Renal cortical epithelial cell (primary cell): ENCODE results near the gene FLRT2. TPM values are rescaled to one million over a fixed set of nuclear protein-coding genes. Genes with fewer than 3 reads are reported as not detected.

Source experiments
- DNase-seq: peaks from one replicate; pipeline ENCODE4 v3.0.0-alpha.2; 2011; ENCODE audit warnings: low read depth
- total RNA-seq: library from RNA; depleted of rRNA; stranded (reverse); fragments of >200 nt; gene quantifications from 2 replicates; pipeline ENCODE4 v1.2.3, GENCODE V29; 2014

FLRT2 gene
- total RNA-seq, 1 donor from 2014 or later: 0.55 TPM

DNA sequence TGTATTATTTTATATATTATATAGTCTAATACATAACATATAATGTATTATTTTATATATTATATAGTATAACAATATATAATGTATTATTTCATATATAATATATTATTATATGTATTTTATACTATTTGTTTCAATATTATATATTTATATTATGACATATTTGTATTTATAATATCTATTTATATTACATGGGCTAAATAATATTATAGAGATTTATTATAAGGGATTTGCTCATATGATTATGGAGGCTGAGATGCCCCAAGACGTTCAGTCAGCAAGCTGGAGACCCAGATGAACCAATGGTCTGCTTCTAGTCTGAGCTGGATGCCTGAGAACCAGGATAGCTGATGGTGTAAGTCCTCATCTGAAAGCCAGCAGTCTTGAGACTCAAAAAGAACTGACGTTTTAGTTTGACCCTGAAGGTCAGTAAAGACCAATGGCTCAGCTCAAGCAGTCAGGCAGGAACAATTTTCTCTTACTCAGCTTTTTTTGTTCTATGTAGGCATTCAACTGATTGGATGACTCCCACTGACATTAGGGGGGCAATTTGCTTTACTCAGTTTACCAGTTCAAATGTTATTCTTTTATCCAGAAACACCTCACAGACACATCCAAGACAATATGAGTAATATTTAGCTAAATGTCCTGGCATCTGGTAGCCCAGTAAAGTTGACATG is 130.4 kb downstream of the FLRT2 start:
- DNase-seq: no peak

DNA sequence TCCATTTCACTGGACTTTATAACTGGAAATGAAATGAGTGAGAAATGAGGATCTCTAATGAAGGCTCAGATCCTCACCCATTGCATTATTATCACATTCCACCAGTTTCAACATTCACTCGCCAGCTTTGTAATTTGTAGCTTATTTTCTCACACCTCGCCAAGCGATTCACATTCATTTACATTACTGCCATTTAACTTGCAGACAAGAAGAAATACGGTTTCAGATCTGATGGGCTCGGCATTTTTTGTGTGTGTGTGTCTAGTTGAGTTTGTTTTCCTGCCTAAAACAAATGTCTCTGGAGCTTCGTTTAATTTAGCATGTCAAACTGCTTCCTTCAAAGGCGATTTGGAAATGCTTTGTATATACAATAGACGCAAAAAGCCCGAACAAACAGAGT is 132.2 kb downstream of the FLRT2 start:
- DNase-seq: no peak

DNA sequence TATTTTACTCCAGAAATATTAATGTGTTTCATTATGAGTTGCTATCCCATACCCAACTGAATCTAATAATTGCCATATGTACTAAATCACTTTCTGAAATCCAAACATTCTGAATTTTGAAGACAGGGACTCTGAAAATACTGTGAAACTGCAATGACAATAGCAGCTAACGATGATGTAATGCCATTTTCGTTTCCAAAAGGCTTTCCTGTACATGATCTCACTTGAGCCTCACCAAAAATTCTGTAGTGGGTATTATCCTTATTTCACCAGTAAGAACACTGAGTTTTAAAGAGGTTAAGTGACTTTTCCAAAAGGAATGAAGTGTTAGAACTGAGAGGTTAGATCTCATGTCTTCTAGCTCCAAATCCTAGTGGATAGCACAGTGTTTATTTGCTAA is 133.3 kb downstream of the FLRT2 start:
- DNase-seq: no peak

DNA sequence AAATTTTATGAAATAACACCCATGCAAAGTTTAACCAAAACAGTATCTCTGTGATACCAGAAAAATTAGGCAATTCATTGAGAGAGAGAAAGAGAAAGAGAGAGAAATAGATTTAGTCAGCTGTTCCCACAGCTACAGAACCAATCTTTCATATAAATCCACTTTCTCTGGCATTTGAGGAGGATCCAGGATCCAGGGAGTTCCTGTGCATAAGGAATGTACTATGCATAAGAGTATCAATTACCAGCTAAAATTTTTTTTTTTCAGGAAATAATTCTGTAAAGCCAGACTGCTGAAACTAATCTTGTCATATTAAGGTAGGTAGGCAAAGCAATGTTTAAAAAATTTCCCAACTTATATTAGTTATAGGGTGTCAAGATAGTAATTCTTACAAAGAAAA is 133.7 kb downstream of the FLRT2 start:
- DNase-seq: no peak

DNA sequence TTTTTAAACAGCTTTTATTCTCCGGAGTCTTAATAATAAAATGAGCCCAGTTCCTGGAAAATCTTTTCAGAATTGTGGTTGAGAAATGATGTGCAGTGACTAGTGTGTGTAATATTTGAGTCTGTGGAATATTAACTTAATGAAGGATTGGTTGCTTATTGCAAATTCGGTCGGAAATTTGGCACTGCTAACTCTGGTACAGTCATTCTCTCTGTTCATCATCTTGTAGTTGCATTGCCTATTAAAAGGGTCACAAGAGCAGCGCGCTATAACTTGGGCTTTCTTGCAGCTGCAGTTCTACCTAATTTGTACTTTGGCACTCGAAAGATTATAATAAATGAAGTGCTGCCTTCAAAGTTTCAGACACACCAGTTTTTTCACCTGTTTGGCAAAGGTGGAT is 146.0 kb downstream of the FLRT2 start:
- no peak for DNase-seq

DNA sequence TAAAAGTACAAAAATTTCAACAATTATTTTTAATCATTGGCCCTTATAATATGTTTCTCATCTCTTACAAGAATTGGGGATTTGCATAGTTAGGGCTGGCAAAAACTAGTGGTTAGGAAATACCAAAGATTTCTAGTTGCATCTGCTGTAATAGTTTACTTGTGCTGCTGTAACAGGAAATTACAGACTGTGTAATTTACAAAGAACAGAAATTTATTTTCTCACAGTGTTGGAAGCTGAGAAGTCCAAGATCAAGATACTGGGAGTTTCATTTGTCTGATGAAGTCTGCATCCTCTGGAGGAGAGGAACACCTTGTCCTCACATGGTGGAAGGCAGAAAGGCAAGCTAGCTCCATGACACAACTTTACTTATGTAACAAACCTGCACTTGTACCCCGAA is 157.0 kb downstream of the FLRT2 start:
- no peak for DNase-seq

DNA sequence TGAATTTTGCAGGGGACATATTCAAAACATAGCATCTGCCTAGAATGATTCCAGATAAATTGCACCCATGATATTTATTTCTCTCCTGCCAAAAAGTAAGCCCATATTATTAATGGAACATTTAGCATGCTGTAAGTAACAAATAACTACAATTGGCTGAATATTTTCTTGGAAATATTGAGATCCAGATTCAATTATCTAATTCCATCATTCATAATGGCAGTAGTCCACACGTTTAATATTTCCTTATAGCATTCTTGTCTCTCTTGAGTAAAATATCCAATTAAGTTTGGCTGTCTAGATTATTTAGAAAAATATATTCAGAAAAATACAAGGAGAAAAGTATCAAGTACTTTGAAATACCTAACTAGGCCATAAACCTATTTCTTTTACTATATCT is 157.5 kb downstream of the FLRT2 start:
- DNase-seq: no peak

DNA sequence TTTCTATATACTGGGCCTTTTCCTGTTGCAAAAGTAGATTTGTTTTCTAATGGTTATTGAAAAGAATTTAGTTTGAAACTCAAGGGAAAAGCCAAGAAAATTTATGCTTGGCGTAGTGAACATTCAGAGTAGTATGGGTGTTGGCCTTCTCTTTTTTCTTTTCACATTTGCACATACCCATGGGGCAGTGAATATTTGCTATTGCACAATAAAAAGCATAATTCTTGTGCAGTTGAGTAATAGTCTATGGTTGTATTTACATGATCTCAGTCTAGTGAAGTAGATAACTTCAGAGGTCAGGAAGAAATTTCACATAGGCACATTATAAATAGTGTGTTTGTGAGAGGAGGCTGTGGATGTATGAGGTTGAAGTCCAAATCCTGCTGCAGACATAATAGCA is 158.1 kb downstream of the FLRT2 start:
- DNase-seq: no peak

DNA sequence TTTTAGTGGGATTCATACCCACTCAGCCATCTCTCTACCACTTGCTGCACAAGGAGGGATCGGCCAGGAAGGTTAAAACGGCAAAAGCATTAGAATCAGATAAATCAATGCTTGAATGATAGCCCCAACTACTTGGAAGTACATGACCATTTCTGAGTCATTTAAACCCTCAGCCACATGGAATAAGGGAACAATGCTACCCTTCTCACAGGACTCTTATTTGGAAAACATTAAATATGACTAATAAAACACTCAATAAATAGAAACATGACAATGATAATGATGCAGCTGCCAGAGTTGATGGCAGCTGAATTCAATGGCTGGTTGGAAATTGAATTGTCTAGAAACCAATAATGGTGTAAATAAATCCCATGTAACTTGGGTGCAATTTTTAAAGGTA is 165.4 kb downstream of the FLRT2 start:
- DNase-seq: no peak

DNA sequence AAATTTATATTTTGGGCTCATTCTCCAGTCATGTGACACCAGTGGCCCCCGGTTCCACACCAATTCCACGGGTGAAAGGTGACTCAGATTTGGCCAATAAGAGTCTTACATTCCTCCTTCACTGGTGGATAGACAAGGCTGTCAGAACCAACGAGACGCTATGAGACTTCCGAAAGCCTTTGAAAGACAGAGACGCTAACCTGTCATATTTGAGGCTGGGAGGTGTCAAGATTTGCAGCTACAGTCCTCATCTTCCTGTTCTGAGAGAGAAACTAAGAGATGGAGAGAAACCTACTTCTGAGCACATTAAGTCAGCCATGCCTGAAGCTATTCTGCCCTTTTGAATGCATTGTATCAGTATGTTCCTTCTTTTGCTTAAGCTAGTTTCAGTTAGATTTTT is 171.2 kb downstream of the FLRT2 start:
- no peak for DNase-seq

DNA sequence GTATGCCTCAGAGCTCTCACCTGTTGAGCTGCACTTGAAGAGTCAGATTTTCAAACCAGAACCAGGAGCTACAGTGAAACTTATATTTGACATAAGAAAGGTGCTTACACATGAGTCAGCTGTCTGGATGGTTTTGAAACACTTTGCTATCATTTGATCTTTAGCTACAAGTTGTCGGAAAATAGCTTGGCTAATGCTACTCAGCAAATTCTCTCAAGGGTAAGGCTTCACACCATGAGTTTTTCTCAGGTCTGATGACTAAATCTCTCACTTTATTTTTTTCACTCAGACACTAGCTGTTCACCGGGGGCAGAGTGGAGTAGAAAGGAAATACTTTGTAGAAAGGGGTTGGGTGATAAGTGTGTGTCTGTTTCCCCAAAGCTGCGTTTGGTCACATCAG is 171.8 kb downstream of the FLRT2 start:
- DNase-seq: peak; percentile 9

DNA sequence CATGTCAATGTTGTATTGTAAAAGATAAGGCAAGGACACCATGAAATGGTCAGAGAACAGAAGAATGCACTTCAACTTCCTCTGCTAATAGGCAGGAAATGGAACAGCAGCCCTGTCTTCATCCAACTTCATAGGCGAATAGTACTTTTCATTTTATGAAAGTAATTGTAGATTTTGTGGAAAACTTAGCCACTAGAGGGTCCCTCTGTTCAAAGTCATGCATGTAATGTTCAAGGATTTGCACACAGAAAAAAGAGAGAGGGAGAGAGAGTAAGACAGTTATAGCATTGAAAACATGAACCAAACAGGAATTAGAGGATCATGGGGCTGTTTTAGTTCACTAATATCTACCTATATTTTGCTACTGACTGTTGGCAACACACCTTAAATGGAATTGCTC is 172.2 kb downstream of the FLRT2 start:
- no peak for DNase-seq

DNA sequence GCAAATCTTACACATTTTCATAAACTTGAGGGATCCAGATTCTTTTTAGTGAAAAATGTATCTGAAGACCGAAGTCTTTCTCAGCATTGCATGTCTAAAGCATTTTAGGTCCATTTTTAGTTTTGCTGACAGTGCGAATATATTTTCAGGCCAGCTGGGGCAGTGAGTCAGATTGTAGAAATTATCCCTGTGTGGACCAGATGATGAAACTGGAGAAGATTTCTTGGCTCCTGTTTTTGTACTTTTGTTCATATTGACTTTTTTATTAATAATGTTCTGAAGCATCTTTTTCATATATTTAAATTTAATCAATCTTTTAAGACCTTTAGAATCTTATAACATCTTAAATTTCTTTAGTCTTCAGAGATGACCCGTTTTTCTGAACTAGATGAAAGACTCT is 173.1 kb downstream of the FLRT2 start:
- no peak for DNase-seq
